H1 (cell line): ENCODE data around the gene NLGN4X. TPM values are rescaled to one million over a fixed set of nuclear protein-coding genes. Genes with fewer than 3 reads are reported as not detected.

Experiments
- CTCF ChIA-PET: fragments of 300-600 bp; sonication (Branson Sonifier 250); formaldehyde crosslinking; loops from one replicate; lab custom pipeline; 2021; ENCODE audit not compliant: partially characterized antibody; lab: Charles Lee
- POLR2A ChIA-PET: fragments of 300-600 bp; sonication (Branson Sonifier 250); formaldehyde crosslinking; loops from one replicate; lab custom pipeline; 2021; ENCODE audit warnings: inconsistent platforms; ENCODE audit not compliant: partially characterized antibody; lab: Charles Lee
- DNase-seq, 2 experiments: peaks; one replicate each; pipeline versions ENCODE4 v3.0.0 to v3.0.0-alpha.2; 2010 to 2022; ENCODE audit warnings: low spot score in 2 of 2, low read depth in 1 of 2, mixed read lengths in 1 of 2
- FAIRE-seq: peaks from 2 replicates; lab custom pipeline; 2011; peaks lifted over from hg19 to GRCh38; lab: Jason Lieb, UNC
- H2AFZ ChIP-seq: 2 replicates; pipeline ENCODE4 v1.8.1; 2012; ENCODE audit warnings: low read length, inconsistent platforms
- H2AK5ac ChIP-seq: 2 replicates; pipeline ENCODE4 v1.6.1; 2013; ENCODE audit warnings: low read depth, low read length
- H2BK120ac ChIP-seq: replicated peaks from 2 replicates; pipeline ENCODE3; 2013; ENCODE audit warnings: low read depth, low read length, inconsistent platforms
- H2BK12ac ChIP-seq: 2 replicates; pipeline ENCODE4 v1.6.1; 2013; ENCODE audit warnings: low read depth, low read length
- H2BK15ac ChIP-seq: 2 replicates; pipeline ENCODE4 v1.6.1; 2013; ENCODE audit warnings: low read length
- H2BK20ac ChIP-seq: 2 replicates; pipeline ENCODE4 v1.6.1; 2013; ENCODE audit warnings: low read length
- H2BK5ac ChIP-seq: 2 replicates; pipeline ENCODE4 v1.6.1; 2013; ENCODE audit warnings: low read depth, low read length
- H3K14ac ChIP-seq: 2 replicates; pipeline ENCODE4 v1.6.1; 2013; ENCODE audit warnings: inconsistent platforms; ENCODE audit not compliant: insufficient read length
- H3K18ac ChIP-seq: 2 replicates; pipeline ENCODE4 v1.6.1; 2013; ENCODE audit warnings: low read length; ENCODE audit errors: extremely low read depth
- H3K23ac ChIP-seq: 2 replicates; pipeline ENCODE4 v1.6.1; 2013; ENCODE audit warnings: inconsistent platforms; ENCODE audit not compliant: insufficient read length
- H3K23me2 ChIP-seq: 2 replicates; pipeline ENCODE4 v1.6.1; 2013; ENCODE audit warnings: low read depth, low read length
- H3K27ac ChIP-seq: 2 replicates; pipeline ENCODE4 v1.6.1; 2011; ENCODE audit warnings: low read depth, low read length, inconsistent platforms
- H3K27me3 ChIP-seq, 4 experiments: replicated peaks in 1 of 4; 1 replicate in 1 of 4; 2 replicates in 3 of 4; pipeline versions ENCODE4 v1.6.1 to v1.8.1; 2011 to 2013; ENCODE audit warnings: low read length in 3 of 4, mild to moderate bottlenecking in 3 of 4, inconsistent platforms in 2 of 4, mixed read lengths in 2 of 4, moderate library complexity in 1 of 4; ENCODE audit not compliant: control insufficient read depth in 3 of 4, insufficient read depth in 3 of 4; ENCODE audit errors: extremely low read depth in 1 of 4
- H3K36me3 ChIP-seq, 4 experiments: 2 replicates each; pipeline versions ENCODE4 v1.6.1 to v1.8.1; 2011 to 2013; ENCODE audit warnings: mild to moderate bottlenecking in 4 of 4, low read length in 3 of 4, moderate library complexity in 2 of 4, control low read depth in 1 of 4, inconsistent platforms in 1 of 4; ENCODE audit not compliant: insufficient read depth in 4 of 4, control insufficient read depth in 2 of 4
- H3K4ac ChIP-seq: replicated peaks from 2 replicates; pipeline ENCODE3; 2013; ENCODE audit warnings: low read length, low read depth, mixed read lengths, inconsistent platforms; ENCODE audit not compliant: insufficient read length
- H3K4me1 ChIP-seq, 4 experiments: replicated peaks in 1 of 4; 1 replicate in 1 of 4; 2 replicates in 3 of 4; pipeline versions ENCODE4 v1.6.1 to v1.8.1; 2011 to 2013; ENCODE audit warnings: low read length in 3 of 4, inconsistent platforms in 2 of 4, mixed read lengths in 1 of 4; ENCODE audit not compliant: insufficient read depth in 4 of 4, control insufficient read depth in 3 of 4
- H3K4me2 ChIP-seq, 2 experiments: 2 replicates each; pipeline versions ENCODE4 v1.6.1 to v1.8.1; 2011 to 2013; ENCODE audit warnings: low read depth in 2 of 2, low read length in 2 of 2, control low read depth in 1 of 2, inconsistent platforms in 1 of 2, mild to moderate bottlenecking in 1 of 2; ENCODE audit not compliant: insufficient read depth in 1 of 2
- H3K4me3 ChIP-seq, 4 experiments: fragments of 200-600, 300-600 bp in 1 of 4; sonication (generic), shearing (Covaris generic), sonication (Bioruptor Twin) in 1 of 4; 2 replicates each; pipeline versions ENCODE4 v1.5.1 to v1.8.1; 2011 to 2016; ENCODE audit warnings: low read length in 4 of 4, low read depth in 3 of 4, control low read depth in 2 of 4, inconsistent platforms in 2 of 4, mild to moderate bottlenecking in 2 of 4, mixed read lengths in 1 of 4, moderate library complexity in 1 of 4; ENCODE audit not compliant: insufficient read depth in 2 of 4; ENCODE audit errors: extremely low read depth in 1 of 4
- H3K56ac ChIP-seq: replicated peaks from 2 replicates; pipeline ENCODE3; 2013; ENCODE audit warnings: low read depth, mild to moderate bottlenecking, mixed read lengths, low read length, inconsistent platforms; ENCODE audit not compliant: insufficient read length
- H3K79me1 ChIP-seq: 2 replicates; pipeline ENCODE4 v1.6.1; 2013; ENCODE audit warnings: low read depth, low read length, control low read depth
- H3K79me2 ChIP-seq, 2 experiments: 2 replicates each; pipeline versions ENCODE4 v1.6.1 to v1.8.1; 2012 to 2013; ENCODE audit warnings: low read length in 2 of 2, mild to moderate bottlenecking in 2 of 2, inconsistent platforms in 1 of 2; ENCODE audit not compliant: insufficient read depth in 2 of 2, control insufficient read depth in 1 of 2
- H3K9ac ChIP-seq, 4 experiments: replicated peaks in 1 of 4; 1 replicate in 1 of 4; 2 replicates in 3 of 4; pipeline versions ENCODE4 v1.6.1 to v1.8.1; 2011 to 2013; ENCODE audit warnings: low read depth in 3 of 4, low read length in 3 of 4, control low read depth in 2 of 4, mild to moderate bottlenecking in 2 of 4, moderate library complexity in 2 of 4, inconsistent platforms in 1 of 4; ENCODE audit errors: extremely low read depth in 1 of 4
- H3K9me3 ChIP-seq, 2 experiments: 2 replicates each; pipeline versions ENCODE4 v1.6.1 to v1.8.1; 2012 to 2013; ENCODE audit warnings: mild to moderate bottlenecking in 2 of 2, moderate library complexity in 2 of 2, control low read depth in 1 of 2, inconsistent platforms in 1 of 2, low read depth in 1 of 2, low read length in 1 of 2, mixed read lengths in 1 of 2; ENCODE audit not compliant: insufficient read depth in 2 of 2
- H4K20me1 ChIP-seq, 2 experiments: replicated peaks in 1 of 2; 2 replicates each; pipeline versions ENCODE3 to v1.8.1; 2011 to 2013; ENCODE audit warnings: inconsistent platforms in 2 of 2, low read length in 2 of 2, mild to moderate bottlenecking in 1 of 2; ENCODE audit not compliant: insufficient read depth in 2 of 2, control insufficient read depth in 1 of 2
- H4K5ac ChIP-seq: 2 replicates; pipeline ENCODE4 v1.6.1; 2013; ENCODE audit warnings: low read length, low read depth, mixed read lengths, inconsistent platforms; ENCODE audit not compliant: insufficient read length
- H4K8ac ChIP-seq: 2 replicates; pipeline ENCODE4 v1.8.0; 2013; ENCODE audit warnings: mild to moderate bottlenecking, moderate library complexity, low read length, inconsistent platforms; ENCODE audit not compliant: insufficient read depth; ENCODE audit errors: extremely low read depth
- H4K91ac ChIP-seq: replicated peaks from 2 replicates; pipeline ENCODE3; 2013; ENCODE audit warnings: low read length, mixed read lengths, inconsistent platforms; ENCODE audit not compliant: insufficient read length
- BACH1 ChIP-seq: IDR thresholded peaks from 2 replicates; pipeline ENCODE4 v1.6.1; 2012; ENCODE audit warnings: low read length, improper control_type of control experiment
- CBX5 ChIP-seq: fragments of 300-800, 300-1000 bp; sonication (generic); IDR thresholded peaks from 2 replicates; pipeline ENCODE4 v1.7.1; 2016; ENCODE audit warnings: antibody characterized with exemption, low read length, low read depth
- KDM1A ChIP-seq: fragments of 200-600, 300-600 bp; sonication (generic); IDR thresholded peaks from 2 replicates; pipeline ENCODE4 v1.7.1; 2016; ENCODE audit warnings: mild to moderate bottlenecking, low read length, borderline replicate concordance
- KDM5A ChIP-seq: fragments of 200-600 bp; IDR thresholded peaks from 2 replicates; pipeline ENCODE4 v1.7.1; 2012; ENCODE audit warnings: mild to moderate bottlenecking, low read length, inconsistent platforms, mixed read lengths
- RXRA ChIP-seq: IDR thresholded peaks from 2 replicates; pipeline ENCODE4 v1.6.1; 2011; ENCODE audit warnings: low read depth, mild to moderate bottlenecking, low read length, moderate library complexity; ENCODE audit not compliant: insufficient read depth
- SP4 ChIP-seq: IDR thresholded peaks from 2 replicates; pipeline ENCODE4 v1.6.1; 2012; ENCODE audit warnings: low read length, inconsistent platforms
- SRF ChIP-seq: IDR thresholded peaks from 2 replicates; pipeline ENCODE4 v1.6.1; 2011; ENCODE audit warnings: mild to moderate bottlenecking, low read depth, low read length, moderate library complexity
- TAF7 ChIP-seq: optimal IDR thresholded peaks from 2 replicates; pipeline ENCODE3; 2011; ENCODE audit warnings: low read depth, mild to moderate bottlenecking, inconsistent platforms, low read length, moderate library complexity, borderline replicate concordance
- YY1 ChIP-seq: IDR thresholded peaks from 2 replicates; pipeline ENCODE4 v1.6.1; 2011; ENCODE audit warnings: low read depth, mild to moderate bottlenecking, low read length
- WGBS, 2 experiments: shearing (Covaris generic) in 1 of 2; methylation state at CpG; one replicate each; pipeline versions ENCODE4 v1.1.6 to v1.1.7; 2013 to 2015; ENCODE audit warnings: low lambda C conversion rate in 2 of 2, mixed read lengths in 2 of 2, inconsistent platforms in 1 of 2, low coverage in 1 of 2, missing lambda C conversion rate in 1 of 2; ENCODE audit not compliant: insufficient replicate concordance in 2 of 2, insufficient coverage in 1 of 2, insufficient read length in 1 of 2; ENCODE audit errors: extremely low coverage in 1 of 2, missing lambda C conversion rate in 1 of 2; 5-methylcytosine and 5-hydroxymethylcytosine counted together
- polyA plus RNA-seq, 7 experiments: library from polyadenylated mRNA; depleted of rRNA in 3 of 7; stranded (reverse) in 5 of 7; unstranded in 2 of 7; fragments of >200 nt in 5 of 7; fragments of 200-250 nt in 2 of 7; gene quantifications; 1 replicate in 5 of 7; 2 replicates in 1 of 7; 4 replicates in 1 of 7; pipeline versions ENCODE4 v1.2.1 to v1.2.3, GENCODE V29; 2011 to 2013; ENCODE audit warnings: missing spikeins in 2 of 7, mixed read lengths in 2 of 7
- total RNA-seq: library from RNA; stranded (reverse); fragmentation: NEBNext Ultra II Directional; extraction: Animal tissue kit (Norgen Biotek cat#: 25700); gene quantifications from 2 replicates; pipeline ENCODE4 v1.2.1, GENCODE V29; 2021

NLGN4X gene
- total and polyA plus RNA-seq, 2 of the 8 experiments (the other 6 are each of a cell fraction or from before 2014, with no cell fraction given) = 104 to 124 TPM

DNA sequence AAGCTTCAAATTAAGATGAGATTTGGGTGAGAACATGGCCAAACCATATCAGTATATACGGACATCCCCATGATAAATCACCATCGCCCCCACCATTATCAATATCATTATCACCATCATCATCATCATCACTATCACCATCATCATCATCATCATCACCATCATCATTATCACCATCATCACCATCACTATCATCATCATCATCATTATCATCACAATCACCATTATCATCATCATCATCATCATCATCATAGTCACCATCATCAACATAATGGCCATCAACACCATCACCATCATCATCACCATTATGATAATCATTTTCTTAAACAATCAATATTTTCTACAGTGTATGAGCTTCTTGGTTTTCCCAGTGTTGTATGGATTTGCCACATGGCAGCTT, 360.9 kb downstream of the NLGN4X start:
- H3K36me3 ChIP-seq = no peaks in the 10 kb centered on the region
- ChIA-PET CTCF (interaction anchor here (2.1 kb wide), 1 partner anchor 9 kb away, joined by 6 read pairs; no protein-coding TSS in a partner anchor), POLR2A (no interaction called here)
- no peaks in the 10 kb centered on the region for H3K23me2 ChIP-seq
- FAIRE-seq = no peak
- no peak overlapping the region for H2BK20ac ChIP-seq
- H3K56ac ChIP-seq = no peak overlapping the region
- H4K8ac ChIP-seq = no peak overlapping the region
- no peak overlapping the region for H4K91ac ChIP-seq
- no peak overlapping the region for H2AK5ac ChIP-seq
- H2BK12ac ChIP-seq = no peak overlapping the region
- no peak overlapping the region for H3K9ac ChIP-seq
- no peaks in the 10 kb centered on the region for H3K9me3 ChIP-seq
- WGBS, 2 experiments = 92% methylated on average over 2 of the region's 2 CpGs; no CpG with 5 or more reads in 1 of the 2 experiments
- DNase-seq = no peak
- H4K20me1 ChIP-seq = no peaks in the 10 kb centered on the region
- H2BK5ac ChIP-seq = no peak overlapping the region
- H2AFZ ChIP-seq = no peak overlapping the region
- H3K27ac ChIP-seq = no peak overlapping the region
- no peaks in the 10 kb centered on the region for H3K79me2 ChIP-seq
- no peak overlapping the region for H3K23ac ChIP-seq
- TF ChIP-seq BACH1 (no peak), CBX5 (no peak), KDM5A (no peak), TAF7 (no peak), KDM1A (no peak), YY1 (no peak), SRF (no peak), SP4 (no peak), RXRA (no peak)
- H3K4me3 ChIP-seq = no peak overlapping the region
- H3K14ac ChIP-seq = no peak overlapping the region
- no peak overlapping the region for H3K18ac ChIP-seq
- H3K4ac ChIP-seq = no peak overlapping the region
- H3K4me2 ChIP-seq = no peak overlapping the region
- H3K79me1 ChIP-seq = no peaks in the 10 kb centered on the region
- no peak overlapping the region for H4K5ac ChIP-seq
- H2BK120ac ChIP-seq = no peak overlapping the region
- no peak overlapping the region for H2BK15ac ChIP-seq
- H3K27me3 ChIP-seq = no peaks in the 10 kb centered on the region
- H3K4me1 ChIP-seq = no peaks in the 10 kb centered on the region
